GM19023 (cell line): ENCODE results near the gene HMOX2.

ENCODE experiments used
- ATAC-seq: cut with Tn5 transposase; IDR thresholded peaks from one replicate; pipeline ENCODE4 v1.9.1; 2021; ENCODE audit warnings: mild to moderate bottlenecking, moderate library complexity; ENCODE audit not compliant: unreplicated experiment

Gene HMOX2

GRCh38 chr16:4550591-4550990 lies 74.4 kb downstream of the HMOX2 start:
- ATAC-seq, result no peak

GRCh38 chr16:4552541-4552940 lies 76.3 kb downstream of the HMOX2 start:
- no peak for ATAC-seq

GRCh38 chr16:4556112-4556511 lies 79.9 kb downstream of the HMOX2 start, which contains the start of gene C16orf96:
TSS of gene C16orf96 (plus strand) at chr16:4556340. CDS start at chr16:4556490, 150 bp downstream.
- ATAC-seq, result no peak

- no peak for ATAC-seq
These were observed 80.4 kb downstream of the HMOX2 start for GRCh38 chr16:4556580-4556979.

- no peak for ATAC-seq
These were observed 81.8 kb downstream of the HMOX2 start for GRCh38 chr16:4557973-4558372.
